ENCODE results near the gene IKBIP. TPM values are rescaled to one million over a fixed set of nuclear protein-coding genes. Genes with fewer than 3 reads are reported as not detected.

IKBIP gene
- total RNA-seq, 1 experiment from 2014 or later: 16.5 TPM

DNA sequence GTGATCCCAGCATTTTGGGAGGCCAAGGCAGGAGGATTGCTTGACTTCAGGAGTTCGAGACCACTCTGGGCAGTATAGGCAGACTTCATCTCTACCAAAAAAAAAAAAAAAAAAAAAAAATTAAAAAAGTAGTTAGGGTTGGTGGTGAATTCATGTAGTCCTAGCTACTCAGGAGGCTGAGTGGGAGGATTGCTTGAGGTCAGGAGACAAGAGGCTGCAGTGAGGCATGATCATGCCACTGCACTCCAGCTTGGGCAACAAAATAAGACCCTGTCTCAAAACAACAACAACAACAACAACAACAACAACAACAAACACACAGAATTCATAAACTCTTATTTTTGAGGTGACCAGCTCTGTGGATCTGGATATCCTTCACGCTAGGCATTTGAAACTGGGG, 34.0 kb downstream of the IKBIP start:
- H4K91ac ChIP-seq (ENCODE audit: insufficient read length, low read depth, low read length): no peak overlapping the region
- no peak overlapping the region for H3K27ac ChIP-seq (ENCODE audit: insufficient read length, low read depth, low read length)
- no peaks in the 10 kb centered on the region for H3K9me3 Mint-ChIP-seq

More for the DNA sequence above, 34.0 kb downstream of the IKBIP start:
- no peaks in the 10 kb centered on the region for H3K9me3 ChIP-seq (ENCODE audit: control insufficient read depth, low read depth, low read length)
- no CpG with 5 or more reads among the region's 2 CpGs for WGBS (ENCODE audit: extremely low coverage, insufficient read length, low lambda C conversion rate)
- H3K14ac ChIP-seq (ENCODE audit: insufficient read depth, low read length): no peak overlapping the region
- H2BK15ac ChIP-seq (ENCODE audit: low read depth, low read length): no peak overlapping the region
- no peaks in the 10 kb centered on the region; the same call in 1 of the 2 replicates for H3K27me3 Mint-ChIP-seq (ENCODE audit: low read depth)
- H3K18ac ChIP-seq (ENCODE audit: insufficient read length, low read depth, low read length): no peak overlapping the region
- peaks cover 4 to 6% of the 10 kb centered on the region in 2 experiments; a peak in 2 of 4 replicates for H3K4me1 Mint-ChIP-seq
- H3K9ac ChIP-seq (ENCODE audit: extremely low read depth, insufficient read length, low read length): no peak overlapping the region
- H3K23ac ChIP-seq (ENCODE audit: insufficient read length, low read depth, low read length): no peak overlapping the region
- no peak overlapping the region for H2AFZ ChIP-seq (ENCODE audit: low read length)
- H4K5ac ChIP-seq (ENCODE audit: insufficient read length, low read depth, low read length): no peak overlapping the region
- no peak overlapping the region for H2BK120ac ChIP-seq (ENCODE audit: low read depth, low read length, poor library complexity, severe bottlenecking)
- H3K4ac ChIP-seq (ENCODE audit: low read depth, low read length): no peak overlapping the region
- no peak overlapping the region for H2BK5ac ChIP-seq (ENCODE audit: insufficient read length, low read length)
- no peak overlapping the region for H2BK20ac ChIP-seq (ENCODE audit: low read depth, low read length, poor library complexity, severe bottlenecking)
- H3K27ac Mint-ChIP-seq: no peak overlapping the region
- no peaks in the 10 kb centered on the region for H3K79me2 ChIP-seq (ENCODE audit: insufficient read depth, low read length)
- no peaks in the 10 kb centered on the region for H3K4me1 ChIP-seq (ENCODE audit: insufficient read depth, low read length)
- no peak for DNase-seq
- H3K36me3 Mint-ChIP-seq (ENCODE audit: insufficient read depth in 1 of 3, low read depth in 3 of 3): no peaks in the 10 kb centered on the region
- H3K79me1 ChIP-seq (ENCODE audit: insufficient read depth, low read depth, low read length, poor library complexity, severe bottlenecking): no peaks in the 10 kb centered on the region
- no peak overlapping the region for H4K8ac ChIP-seq (replicated peaks; ENCODE audit: insufficient read length, low read depth, low read length)
- no peaks in the 10 kb centered on the region for H4K20me1 ChIP-seq (ENCODE audit: control insufficient read depth, insufficient read depth, insufficient read length)
- H2AK5ac ChIP-seq (ENCODE audit: insufficient read length, low read length): no peak overlapping the region
- H3T11ph ChIP-seq (ENCODE audit: low read length): no peak overlapping the region
- H2BK12ac ChIP-seq (ENCODE audit: insufficient read length, low read depth, low read length): no peak overlapping the region
- TF ChIP-seq CTCF (conservative IDR thresholded peaks at IDR 0.05): no peak
- no peak overlapping the region for H3K56ac ChIP-seq (ENCODE audit: insufficient read length, low read depth, low read length)
- no peak overlapping the region for H3K4me3 Mint-ChIP-seq
- H3K23me2 ChIP-seq (ENCODE audit: insufficient read length, low read depth, low read length, poor library complexity, severe bottlenecking): no peaks in the 10 kb centered on the region
- H3K27me3 ChIP-seq (ENCODE audit: insufficient read depth, low read length): no peaks in the 10 kb centered on the region
- H3K4me2 ChIP-seq (ENCODE audit: insufficient read depth, insufficient read length, low read length): no peak overlapping the region

Data from H9 (cell line).